ENCODE results near the gene ZNF83.
"Not testable (repeated sequence)": the region's sequence is repeated elsewhere in the genome, so short reads cannot be mapped to it uniquely, and the experiment has no call there.

Gene ZNF83

DNA sequence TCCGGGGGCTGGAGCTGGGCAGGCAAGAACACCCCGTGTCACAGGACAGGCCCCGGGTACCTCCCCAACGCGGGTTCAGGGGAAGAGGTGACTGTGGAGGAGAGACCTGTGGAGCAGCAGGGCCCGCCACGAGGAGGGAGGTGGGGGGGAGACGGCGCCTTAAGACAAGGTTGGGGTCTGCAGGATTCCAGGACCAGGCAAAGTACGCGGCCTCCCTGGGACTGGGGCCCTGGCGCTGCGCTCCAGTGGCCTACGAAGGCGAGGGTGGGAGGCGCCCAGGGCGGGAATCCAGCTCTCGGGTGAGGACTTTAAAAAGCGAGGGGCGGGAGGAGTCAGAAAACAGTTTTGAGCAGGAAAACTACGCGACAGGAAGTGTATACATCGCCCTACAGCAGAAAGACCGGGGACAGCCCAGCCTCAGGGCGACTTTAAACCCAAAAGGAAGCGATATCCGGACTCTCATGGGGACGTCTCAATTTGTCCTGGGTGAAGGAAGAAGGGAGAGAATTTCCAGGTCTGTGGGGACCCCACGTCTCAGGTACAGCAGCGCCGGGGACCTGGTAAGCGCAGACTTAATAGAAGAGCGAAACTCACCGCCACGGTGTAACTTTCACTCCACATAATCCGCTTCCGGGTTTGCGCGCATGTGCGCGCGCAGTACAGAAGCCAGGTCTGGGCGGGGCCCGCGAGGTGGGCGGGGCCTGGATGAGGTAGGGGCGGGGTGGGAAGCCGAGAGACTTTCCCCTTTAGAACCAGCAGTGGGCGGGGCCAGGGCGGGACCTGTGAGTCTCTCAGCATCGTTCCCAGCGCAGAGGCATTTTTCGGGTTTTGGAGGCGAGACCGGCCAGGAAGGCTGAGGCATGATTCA, at the start of gene ZNF83:
Gene ZNF83, minus strand, starts transcription at position 638 of the 868 bp plus-strand sequence.
- in situ Hi-C loops (cut with MboI; ENCODE audit: low sequenced_read_pairs) = no loop called here

DNA sequence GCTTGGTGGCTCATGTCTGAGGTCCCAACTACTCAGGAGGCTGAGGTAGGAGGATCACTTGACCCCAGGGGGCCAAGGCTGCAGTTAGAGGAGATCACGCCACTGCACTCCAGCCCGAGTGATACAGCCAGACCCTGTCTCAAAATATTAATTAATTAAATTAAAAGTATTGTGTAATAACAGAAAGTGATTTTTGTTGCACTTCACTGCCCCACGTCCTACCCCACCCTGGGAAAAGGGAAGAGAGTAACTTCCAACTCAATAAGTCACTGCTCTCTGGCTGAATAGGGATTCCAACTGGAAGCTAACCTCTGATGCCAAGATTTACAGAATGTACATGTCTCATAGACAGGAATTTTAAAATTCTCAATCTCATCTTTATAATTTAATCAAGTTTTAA, 49.5 kb upstream of the ZNF83 start:
- in situ Hi-C loops (cut with MboI; ENCODE audit: low sequenced_read_pairs) = no loop called here

DNA sequence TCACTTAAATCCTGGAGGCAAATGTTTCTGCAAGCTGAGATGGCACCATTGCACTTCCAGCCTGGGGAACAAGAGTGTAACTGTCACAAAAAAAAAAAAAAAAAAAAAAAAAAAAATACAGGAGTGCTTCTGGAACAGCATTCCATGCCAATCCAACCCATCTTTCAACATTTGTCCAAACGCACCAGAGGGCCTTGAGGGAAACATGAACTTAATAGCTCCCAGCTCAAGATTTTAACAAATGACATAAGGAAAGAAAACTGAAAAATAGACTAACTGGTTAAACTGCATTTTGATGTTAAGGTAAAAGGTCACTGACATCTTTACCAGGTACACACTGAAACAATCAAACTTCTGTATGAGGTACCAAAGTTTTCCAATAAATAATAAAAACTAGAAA, 47.7 kb upstream of the ZNF83 start:
- in situ Hi-C loops (cut with MboI; ENCODE audit: low sequenced_read_pairs) = no loop called here

DNA sequence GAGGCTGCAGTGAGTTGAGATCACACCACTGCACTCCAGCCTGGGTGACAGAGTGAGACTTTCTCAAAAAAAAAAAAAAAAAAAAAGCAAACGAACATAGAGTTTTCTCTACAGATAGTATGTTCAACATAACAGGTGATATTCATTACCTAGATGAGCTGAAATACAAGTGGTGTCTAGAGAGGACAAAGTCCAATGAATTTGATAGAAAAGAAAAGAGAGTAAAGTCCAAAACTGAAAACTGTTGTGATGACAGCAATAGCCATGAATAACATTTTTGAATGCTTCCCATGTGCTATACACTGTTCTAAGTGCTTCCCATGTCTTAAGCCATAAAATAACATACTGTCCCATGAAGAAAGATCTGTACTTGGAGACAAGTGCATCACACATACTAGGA, 43.1 kb upstream of the ZNF83 start:
- in situ Hi-C loops (cut with MboI; ENCODE audit: low sequenced_read_pairs) = not testable (repeated sequence)

DNA sequence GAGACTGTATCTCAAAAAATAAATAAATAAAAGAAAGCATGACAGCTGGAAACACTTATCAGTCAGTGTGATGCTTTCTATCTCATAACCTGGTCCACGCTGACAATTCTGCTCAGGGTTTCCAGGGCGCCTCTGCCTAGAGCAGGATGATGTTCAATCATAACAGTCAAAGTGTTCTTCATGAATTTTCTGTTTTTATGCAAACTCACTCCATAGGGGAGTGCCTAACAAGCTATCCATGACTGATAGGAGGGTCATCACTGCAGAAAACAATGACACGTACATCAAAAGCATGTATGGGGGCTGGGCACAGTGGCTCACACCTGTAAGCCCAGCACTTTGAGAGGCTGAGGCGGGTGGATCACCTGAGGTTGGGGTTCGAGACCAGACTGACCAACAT, 41.4 kb upstream of the ZNF83 start:
- in situ Hi-C loops (cut with MboI; ENCODE audit: low sequenced_read_pairs) = no loop called here

DNA sequence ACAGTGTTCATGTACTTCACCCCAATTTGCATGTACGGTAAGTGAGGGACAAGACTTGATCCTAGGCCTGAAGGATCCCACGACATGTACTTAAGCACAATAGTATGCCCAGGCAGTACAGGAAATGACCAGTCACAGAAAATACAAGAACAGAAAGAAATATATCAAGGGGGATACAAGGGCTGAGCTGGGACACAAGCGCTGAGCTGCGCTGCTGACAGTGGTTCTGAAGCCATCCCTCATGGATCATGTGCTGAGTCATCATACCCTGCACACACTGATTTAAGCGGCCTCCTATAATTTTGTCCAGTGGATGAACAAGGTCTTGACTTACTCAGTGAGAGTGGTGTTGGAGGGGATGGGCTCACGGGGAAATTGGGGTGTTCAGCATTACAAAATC, 37.1 kb upstream of the ZNF83 start:
- in situ Hi-C loops (cut with MboI; ENCODE audit: low sequenced_read_pairs) = not testable (repeated sequence)

DNA sequence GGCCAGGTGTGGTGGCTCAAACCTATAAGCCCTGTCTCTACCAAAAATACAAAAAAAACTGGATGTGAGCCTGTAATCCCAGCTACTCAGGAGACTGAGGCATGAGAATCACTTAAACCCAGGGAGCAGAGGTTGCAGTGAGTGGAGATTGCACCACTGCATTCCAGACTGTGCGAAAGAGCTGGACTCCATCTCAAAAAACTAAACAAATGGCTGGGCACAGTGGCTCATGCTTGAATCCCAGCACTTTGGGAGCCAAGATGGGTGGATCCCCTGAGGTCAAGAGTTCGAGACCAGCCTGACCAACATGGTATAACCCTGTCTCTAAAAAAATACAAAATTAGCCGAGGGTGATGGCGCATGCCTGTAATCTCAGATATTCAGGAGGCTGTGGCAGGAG, 34.9 kb upstream of the ZNF83 start:
- in situ Hi-C loops (cut with MboI; ENCODE audit: low sequenced_read_pairs) = no loop called here

DNA sequence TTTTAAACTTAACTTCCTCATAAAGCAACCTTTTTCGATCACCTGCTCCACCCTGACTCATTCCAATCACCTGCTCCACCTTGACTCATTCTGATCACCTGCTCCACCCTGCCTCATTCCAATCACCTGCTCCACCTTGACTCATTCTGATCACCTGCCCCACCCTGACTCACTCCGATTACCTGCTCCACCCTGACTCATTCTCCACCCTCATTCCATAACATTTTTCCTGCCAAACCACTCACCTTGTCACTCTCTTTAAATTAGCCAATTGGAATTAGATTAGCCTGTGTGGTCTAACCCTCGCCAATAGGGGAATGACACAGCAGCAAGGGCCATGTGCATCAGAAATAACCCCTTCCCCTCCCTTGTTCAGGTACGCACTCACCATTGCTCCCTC, 31.9 kb upstream of the ZNF83 start:
- in situ Hi-C loops (cut with MboI; ENCODE audit: low sequenced_read_pairs) = no loop called here

DNA sequence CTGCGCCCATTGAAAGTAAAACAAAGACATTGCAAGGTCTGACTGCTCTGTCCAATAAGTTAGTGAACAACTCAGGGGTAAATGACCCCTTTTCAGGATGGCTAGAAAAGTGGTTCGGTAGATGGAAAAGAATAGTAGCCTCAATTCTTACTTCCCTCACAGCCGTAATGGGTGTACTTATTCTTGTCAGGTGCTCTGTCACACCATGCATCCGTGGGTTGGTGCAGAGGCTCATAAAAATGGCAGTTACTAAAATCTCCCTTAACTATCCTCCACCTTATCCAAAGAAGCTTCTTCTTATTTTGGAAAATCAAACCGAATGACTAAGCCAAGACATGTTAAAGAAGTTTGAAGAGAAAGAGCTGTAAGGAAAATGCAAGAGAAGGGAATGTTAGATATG, 31.4 kb upstream of the ZNF83 start:
- in situ Hi-C loops (cut with MboI; ENCODE audit: low sequenced_read_pairs) = no loop called here

DNA sequence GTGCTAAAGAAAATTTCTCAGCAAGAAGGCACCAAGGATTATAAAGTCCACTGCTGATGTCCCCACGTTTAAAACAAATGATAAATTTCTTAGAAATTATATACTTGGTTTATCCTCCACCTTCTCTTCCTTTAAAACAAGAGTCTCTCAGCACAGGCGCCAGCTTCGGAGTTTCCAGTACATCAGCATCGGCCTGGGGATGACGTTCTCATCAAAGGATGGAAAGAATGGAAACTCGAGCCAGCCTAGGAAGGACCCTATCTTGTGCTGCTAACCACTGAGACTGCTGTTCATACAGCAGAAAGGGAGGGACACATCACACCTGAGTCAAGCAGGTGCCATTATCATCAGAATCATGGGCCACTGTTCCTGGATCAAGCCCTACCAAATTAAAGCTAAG, 29.8 kb upstream of the ZNF83 start:
- in situ Hi-C loops (cut with MboI; ENCODE audit: low sequenced_read_pairs) = no loop called here

DNA sequence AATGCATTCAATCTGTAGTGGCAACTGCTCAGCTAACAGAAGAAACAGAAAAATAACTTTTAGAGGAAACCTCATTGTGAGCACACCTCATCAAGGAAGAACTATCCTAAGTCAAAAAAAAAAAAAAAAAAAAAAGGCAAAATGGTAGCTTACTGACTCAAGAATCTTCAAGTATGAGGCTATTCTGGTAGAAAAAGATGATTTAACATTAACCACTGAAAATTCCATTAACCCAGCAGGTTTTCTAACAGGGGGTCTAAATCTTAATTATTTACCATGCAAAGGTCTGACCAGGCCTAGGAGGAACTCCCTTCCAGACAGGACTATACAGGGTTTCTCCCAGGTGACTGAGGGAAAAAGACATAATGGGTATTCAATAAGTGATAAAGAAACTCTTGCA, 28.4 kb upstream of the ZNF83 start:
- in situ Hi-C loops (cut with MboI; ENCODE audit: low sequenced_read_pairs) = no loop called here

DNA sequence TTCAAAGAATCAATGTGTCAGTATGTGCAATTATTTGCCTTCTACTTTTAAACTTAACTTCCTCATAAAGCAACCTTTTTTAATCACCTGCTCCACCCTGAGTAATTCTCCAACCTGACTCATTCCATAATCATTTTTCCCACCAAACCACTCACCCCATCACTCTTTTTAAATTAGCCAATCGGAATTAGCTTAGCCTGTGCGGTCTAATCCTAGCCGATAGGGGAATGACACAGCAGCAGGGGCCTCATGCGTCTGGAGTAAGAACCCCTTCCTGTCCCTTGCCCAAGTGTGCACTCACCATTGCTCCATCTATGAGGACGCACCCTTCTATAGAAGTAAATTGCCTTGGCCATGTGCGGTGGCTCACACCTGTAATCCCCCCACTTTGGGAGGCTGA, 27.4 kb upstream of the ZNF83 start:
- in situ Hi-C loops (cut with MboI; ENCODE audit: low sequenced_read_pairs) = no loop called here

DNA sequence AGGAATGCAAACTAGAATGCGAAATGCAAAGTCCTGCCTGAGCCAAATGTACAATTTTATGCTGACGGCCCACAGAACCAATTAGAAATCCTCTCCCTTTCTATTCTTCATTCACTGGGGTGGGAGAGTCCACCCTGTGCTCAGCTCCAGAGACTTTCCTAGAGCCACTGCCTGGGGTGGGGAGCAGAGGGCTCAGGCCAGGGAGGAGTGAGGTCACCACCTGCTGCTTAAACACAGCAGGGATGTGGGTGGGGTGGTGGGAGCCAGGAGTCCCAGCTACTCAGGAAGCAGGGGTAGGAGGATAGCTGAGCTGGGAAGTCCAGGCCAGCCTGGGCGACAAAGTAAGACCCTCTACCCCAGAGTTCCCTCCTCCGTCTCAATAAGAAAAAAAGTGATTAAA, 26.9 kb upstream of the ZNF83 start:
- in situ Hi-C loops (cut with MboI; ENCODE audit: low sequenced_read_pairs) = no loop called here

DNA sequence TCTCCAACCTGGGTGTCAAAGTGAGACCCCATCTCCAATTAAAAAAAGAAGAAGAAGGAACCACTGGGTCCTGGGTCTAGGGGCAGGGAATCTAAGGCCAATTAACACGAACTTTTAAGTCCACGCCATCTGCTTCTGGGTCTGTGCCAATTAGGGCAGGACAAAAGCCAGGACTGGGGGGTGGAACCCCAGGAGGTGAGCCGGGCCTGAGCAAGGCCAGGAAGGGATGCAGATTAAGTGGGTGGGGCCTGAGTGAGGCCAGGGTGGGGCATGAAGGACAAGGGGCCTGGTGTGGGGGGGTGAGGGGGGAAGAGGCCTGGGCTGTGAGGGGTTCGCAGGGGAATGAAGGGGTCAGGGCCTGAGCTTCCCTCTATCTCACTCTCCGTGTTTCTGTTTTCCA, 26.3 kb upstream of the ZNF83 start:
- in situ Hi-C loops (cut with MboI; ENCODE audit: low sequenced_read_pairs) = no loop called here

DNA sequence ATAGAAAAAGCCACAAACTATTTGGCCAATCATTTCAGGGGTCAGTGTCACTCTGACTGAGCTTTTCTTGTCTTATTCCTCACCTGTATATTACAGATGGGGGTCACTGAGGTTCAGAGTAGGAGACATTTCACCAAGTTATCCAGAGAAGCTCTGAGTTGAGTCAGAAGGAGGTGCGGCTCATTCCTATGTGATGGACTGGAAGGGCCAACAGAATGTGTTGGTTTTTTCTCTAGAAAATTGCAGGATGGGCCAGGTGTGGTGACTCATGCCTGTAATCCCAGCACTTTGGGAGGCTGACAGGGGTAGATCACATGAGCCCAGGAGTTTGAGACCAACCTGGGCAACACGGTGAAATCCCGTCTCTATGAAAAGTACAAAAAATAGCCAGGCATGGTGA, 24.5 kb upstream of the ZNF83 start:
- in situ Hi-C loops (cut with MboI; ENCODE audit: low sequenced_read_pairs) = no loop called here

DNA sequence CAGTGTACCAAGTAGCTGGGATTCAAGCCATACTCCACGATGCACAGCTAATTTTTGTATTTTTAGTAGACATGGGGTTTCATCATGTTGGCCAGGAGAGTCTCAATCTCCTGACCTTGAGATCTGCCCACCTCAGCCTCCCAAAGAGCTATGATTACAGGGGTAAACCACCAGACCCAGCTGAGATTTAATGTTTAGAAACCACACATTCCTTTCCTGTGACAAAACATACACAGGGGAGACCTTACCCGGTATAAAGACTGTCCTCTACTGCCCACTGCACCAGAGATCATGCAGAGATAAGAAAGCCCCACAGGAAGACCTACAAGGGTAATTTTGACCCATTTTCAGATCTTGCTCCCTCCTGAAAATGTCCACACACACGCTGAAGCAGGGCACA, 22.8 kb upstream of the ZNF83 start:
- in situ Hi-C loops (cut with MboI; ENCODE audit: low sequenced_read_pairs) = no loop called here

DNA sequence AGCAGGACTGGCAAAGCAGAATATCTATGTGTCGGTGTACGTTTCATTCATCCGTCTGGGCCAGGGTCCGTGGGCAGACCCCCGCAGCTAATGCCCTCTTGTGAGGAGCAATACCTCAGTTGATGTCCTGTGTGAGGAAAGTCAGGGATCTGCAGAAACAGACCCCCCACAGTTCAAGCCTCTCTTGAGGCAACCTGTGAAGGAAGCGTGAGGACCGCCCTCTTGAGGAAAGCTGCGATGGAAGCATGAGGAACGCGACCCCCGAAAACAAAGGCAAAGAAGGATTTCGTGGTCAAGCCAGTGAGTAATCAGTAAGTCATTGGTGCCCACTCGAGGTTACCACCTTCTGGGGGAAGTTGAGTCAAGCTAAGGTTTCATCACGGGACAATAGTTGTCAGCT, 20.9 kb upstream of the ZNF83 start:
- in situ Hi-C loops (cut with MboI; ENCODE audit: low sequenced_read_pairs) = no loop called here

DNA sequence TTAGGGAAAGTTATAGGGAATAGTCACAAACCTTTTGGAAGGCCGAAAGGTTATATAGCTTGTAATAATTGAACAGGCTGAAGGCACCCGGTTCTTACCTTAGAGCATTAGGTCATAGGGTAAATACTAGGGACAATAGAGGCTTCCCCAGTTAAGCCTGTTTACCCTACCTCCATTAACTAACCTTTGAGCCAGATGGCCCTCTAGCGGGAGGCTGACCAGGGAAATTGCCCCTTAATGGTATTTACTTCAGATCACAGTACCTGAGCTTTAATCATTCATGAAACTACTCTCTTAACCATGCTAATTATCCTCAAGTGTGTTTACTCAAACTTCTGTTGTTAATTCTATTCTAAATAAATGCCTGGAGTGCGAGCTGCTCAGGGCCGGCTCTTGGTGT, 20.4 kb upstream of the ZNF83 start:
- in situ Hi-C loops (cut with MboI; ENCODE audit: low sequenced_read_pairs) = no loop called here

DNA sequence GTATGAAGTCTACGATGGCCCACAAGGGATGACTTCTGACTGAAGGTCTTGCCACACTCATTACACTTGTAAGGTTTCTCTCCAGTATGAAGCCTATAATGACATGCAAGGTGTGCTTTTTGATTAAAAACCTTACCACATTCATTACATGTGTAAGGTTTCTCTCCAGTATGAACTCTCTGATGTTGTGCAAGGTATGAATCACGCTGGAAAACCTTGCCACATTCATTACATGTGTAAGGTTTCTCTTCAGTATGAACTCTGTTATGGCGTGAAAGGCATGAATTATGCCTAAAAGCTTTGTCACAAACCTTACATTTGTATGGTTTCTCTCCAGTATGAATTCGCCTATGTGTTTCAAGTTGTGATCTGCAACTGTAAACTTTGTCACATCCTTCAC, 15.0 kb upstream of the ZNF83 start:
- in situ Hi-C loops (cut with MboI; ENCODE audit: low sequenced_read_pairs) = no loop called here

DNA sequence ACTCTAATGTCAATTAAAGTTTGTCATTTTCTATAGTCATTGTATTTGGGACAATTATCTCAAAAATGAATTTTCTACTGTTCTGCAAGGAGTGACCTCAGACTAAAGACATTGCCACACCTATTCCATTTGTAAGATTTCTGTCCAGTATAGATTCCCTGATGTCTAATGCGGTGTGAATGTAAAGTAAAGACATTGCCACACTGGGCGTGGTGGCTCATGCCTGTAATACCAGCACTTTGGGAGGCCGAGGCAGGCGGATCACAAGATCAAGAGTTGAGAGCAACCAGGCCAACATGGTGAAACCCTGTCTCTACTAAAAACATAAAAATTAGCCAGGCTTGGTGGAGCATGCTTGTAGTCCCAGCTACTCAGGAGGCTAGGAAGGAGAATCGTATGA, 13.8 kb upstream of the ZNF83 start:
- in situ Hi-C loops (cut with MboI; ENCODE audit: low sequenced_read_pairs) = no loop called here

DNA sequence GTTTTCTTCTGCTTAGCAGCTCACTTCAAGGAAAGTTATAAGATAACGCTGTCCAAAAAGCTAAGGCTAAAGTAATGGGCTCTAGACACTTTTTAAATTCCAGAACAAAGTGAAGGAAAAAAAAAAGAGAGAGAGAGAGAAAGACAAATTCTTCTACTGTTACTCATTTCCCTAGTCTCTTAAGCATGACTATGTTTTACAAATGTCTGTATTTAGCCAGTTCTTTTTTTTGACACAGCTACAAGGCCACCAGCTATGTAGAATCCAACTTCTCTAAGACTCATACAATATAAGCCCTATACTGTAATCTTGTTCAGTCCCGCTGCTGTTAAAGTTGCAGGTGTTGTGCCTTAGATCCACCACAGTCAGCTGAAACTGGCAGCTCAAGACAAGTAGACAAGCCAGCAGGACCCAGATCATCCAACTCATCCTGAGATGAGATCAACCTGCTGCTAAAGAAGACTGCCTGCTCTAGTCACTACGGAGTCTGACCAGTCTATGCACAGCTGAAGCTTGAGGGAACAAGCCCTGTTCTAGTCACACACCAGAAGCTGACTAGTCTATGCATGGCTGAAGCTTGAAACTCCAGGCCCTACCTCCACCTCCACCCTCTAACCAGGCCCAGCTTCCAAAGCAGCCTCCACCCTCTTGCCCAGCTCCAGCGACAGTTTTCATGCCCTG, 10.3 kb upstream of the ZNF83 start:
- in situ Hi-C loops (cut with MboI; ENCODE audit: low sequenced_read_pairs) = no loop called here

DNA sequence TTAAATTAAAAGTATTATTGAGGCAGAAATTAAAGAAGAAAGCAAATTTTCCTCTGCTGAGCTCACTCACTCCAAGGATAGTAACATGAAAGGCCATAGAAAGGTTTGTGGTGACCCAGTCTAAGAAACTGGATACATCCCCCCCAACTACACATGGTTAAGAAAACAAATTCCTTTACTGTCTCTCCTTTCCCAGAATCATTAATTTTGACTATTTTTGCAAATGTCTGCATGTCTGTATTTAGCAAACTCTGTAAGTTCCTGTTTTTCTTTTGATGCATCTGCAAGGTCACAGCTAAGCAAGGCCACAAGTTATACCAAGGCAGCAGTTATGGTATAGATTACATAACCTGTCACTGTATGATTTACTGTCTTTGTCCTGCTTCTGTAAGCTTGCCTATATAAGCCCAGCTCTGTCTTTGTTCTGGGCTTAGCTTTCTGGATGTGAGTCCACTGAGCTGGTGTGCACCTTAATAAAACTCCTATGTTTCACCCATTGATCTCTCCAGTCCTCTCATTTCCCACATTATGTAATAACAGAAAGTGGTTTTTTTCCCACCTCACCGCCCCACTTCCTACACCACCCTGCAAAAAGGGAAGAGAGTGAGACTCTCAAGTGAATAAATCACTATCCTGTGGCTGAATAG, 8.5 kb upstream of the ZNF83 start:
- in situ Hi-C loops (cut with MboI; ENCODE audit: low sequenced_read_pairs) = no loop called here

Data from HL-60/S4 treated with retinoic acid at 250 ng/mL for 4 days and 3 days (cell line).